Pons (tissue), 1 donor: Measurements from ENCODE around the gene ARHGAP8.

Experiments
- DNase-seq: peaks from one replicate; pipeline ENCODE4 v3.0.0-alpha.2; 2016; ENCODE audit warnings: low spot score

The ARHGAP8 gene

GRCh38 chr22:44752285-44753188 lies at the start of gene ARHGAP8:
Gene ARHGAP8 (plus strand): TSS chr22:44752575. CDS start chr22:44786528, 33,953 bp downstream.
- no peak for DNase-seq

- DNase-seq: no peak
Measured at GRCh38 chr22:44703255-44703870, 49.0 kb upstream of the ARHGAP8 start.

GRCh38 chr22:44704159-44705021 lies 48.0 kb upstream of the ARHGAP8 start:
- no peak for DNase-seq

- DNase-seq: no peak
Measured at GRCh38 chr22:44705022-44705297, 47.4 kb upstream of the ARHGAP8 start.

GRCh38 chr22:44706488-44706887 lies 45.9 kb upstream of the ARHGAP8 start:
- DNase-seq: no peak

- DNase-seq: no peak
Measured at GRCh38 chr22:44707178-44707577, 45.2 kb upstream of the ARHGAP8 start.

- no peak for DNase-seq
Measured at GRCh38 chr22:44707752-44708151, 44.6 kb upstream of the ARHGAP8 start.

GRCh38 chr22:44709881-44710392 lies 42.4 kb upstream of the ARHGAP8 start:
- no peak for DNase-seq

GRCh38 chr22:44710474-44711240 lies 41.7 kb upstream of the ARHGAP8 start:
- no peak for DNase-seq

GRCh38 chr22:44711241-44711560 lies 41.2 kb upstream of the ARHGAP8 start:
- DNase-seq: no peak

- DNase-seq: no peak
Measured at GRCh38 chr22:44711690-44712555, 40.5 kb upstream of the ARHGAP8 start.

GRCh38 chr22:44712962-44713361 lies 39.4 kb upstream of the ARHGAP8 start:
- DNase-seq: no peak

- DNase-seq: no peak
Measured at GRCh38 chr22:44714703-44715350, 37.5 kb upstream of the ARHGAP8 start.

- DNase-seq: no peak
Measured at GRCh38 chr22:44718418-44718817, 34.0 kb upstream of the ARHGAP8 start.

- DNase-seq: no peak
Measured at GRCh38 chr22:44719586-44720368, 32.6 kb upstream of the ARHGAP8 start.

GRCh38 chr22:44721213-44721612 lies 31.2 kb upstream of the ARHGAP8 start:
- no peak for DNase-seq

GRCh38 chr22:44722611-44723010 lies 29.8 kb upstream of the ARHGAP8 start:
- DNase-seq: no peak

GRCh38 chr22:44723801-44724200 lies 28.6 kb upstream of the ARHGAP8 start:
- DNase-seq: no peak

- DNase-seq: no peak
Measured at GRCh38 chr22:44724416-44724815, 28.0 kb upstream of the ARHGAP8 start.

GRCh38 chr22:44724859-44725258 lies 27.5 kb upstream of the ARHGAP8 start:
- no peak for DNase-seq
